Measurements from ENCODE around the gene HABP2. TPM values are rescaled to one million over a fixed set of nuclear protein-coding genes. Genes with fewer than 3 reads are reported as not detected.

HABP2 gene
- total RNA-seq, 1 experiment from 2014 or later = 0.09 TPM

DNA sequence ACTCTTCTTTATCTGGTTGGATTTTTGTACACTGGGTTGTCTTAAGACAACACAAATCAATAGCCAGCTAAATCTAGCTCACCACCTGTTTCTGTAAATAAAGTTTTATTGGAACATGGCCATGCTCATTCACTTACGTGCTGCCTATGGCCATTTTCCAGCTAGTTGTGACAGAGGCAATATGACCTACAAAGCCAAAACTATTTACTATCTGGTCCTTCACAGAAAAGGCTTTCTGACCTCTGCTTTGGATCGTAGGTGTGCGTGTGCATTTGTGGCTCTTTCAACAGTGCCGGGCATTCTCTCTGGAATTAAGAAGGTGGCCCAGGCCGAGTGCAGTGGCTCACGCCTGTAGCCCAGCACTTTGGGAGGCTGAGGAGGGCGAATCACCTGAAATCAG is 65.5 kb downstream of the HABP2 start (continued):
- TF ChIP-seq, protein P1, sequence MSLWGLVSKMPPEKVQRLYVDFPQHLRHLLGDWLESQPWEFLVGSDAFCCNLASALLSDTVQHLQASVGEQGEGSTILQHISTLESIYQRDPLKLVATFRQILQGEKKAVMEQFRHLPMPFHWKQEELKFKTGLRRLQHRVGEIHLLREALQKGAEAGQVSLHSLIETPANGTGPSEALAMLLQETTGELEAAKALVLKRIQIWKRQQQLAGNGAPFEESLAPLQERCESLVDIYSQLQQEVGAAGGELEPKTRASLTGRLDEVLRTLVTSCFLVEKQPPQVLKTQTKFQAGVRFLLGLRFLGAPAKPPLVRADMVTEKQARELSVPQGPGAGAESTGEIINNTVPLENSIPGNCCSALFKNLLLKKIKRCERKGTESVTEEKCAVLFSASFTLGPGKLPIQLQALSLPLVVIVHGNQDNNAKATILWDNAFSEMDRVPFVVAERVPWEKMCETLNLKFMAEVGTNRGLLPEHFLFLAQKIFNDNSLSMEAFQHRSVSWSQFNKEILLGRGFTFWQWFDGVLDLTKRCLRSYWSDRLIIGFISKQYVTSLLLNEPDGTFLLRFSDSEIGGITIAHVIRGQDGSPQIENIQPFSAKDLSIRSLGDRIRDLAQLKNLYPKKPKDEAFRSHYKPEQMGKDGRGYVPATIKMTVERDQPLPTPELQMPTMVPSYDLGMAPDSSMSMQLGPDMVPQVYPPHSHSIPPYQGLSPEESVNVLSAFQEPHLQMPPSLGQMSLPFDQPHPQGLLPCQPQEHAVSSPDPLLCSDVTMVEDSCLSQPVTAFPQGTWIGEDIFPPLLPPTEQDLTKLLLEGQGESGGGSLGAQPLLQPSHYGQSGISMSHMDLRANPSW (CRISPR knock-in tag; conservative IDR thresholded peaks at IDR 0.05; ENCODE audit: low read depth) = no peak

DNA sequence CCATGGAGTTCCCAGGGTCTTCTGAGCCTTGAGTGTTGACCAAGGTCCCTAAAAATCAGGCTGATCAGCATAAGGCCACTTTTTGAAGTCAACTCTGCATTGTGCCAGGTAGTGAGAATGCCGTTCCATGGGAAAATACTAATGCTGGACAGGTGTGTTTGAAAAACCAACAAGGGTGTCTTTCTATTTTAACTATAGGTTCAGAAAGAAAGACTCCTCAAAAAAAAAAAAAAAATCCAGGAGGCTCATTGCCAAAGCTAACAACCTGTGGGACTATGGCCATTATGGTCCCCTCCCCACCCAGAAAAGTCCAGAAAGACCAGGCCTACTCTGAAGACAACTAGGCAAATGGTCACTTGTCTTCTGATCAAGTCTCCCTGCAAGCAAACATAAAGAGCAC is 66.5 kb downstream of the HABP2 start:
- Mint-ChIP-seq H3K4me3 (no peak overlapping the region), H3K4me1 (peaks cover 61% of the 10 kb centered on the region), H3K9me3 (no peaks in the 10 kb centered on the region), H3K27me3 (ENCODE audit: low read depth) (peaks cover 20% of the 10 kb centered on the region), H3K27ac (no peak overlapping the region), H3K36me3 (no peaks in the 10 kb centered on the region)
- ATAC-seq = no peak
- CTCF ChIA-PET = interaction anchor here (1.0 kb wide), 1 partner anchor 29 kb away, joined by 3 read pairs; no protein-coding TSS in a partner anchor
- no peak for TF ChIP-seq ESRRA (CRISPR knock-in tag; IDR thresholded peaks at IDR 0.05; ENCODE audit: borderline replicate concordance)
- TF ChIP-seq, protein P2, sequence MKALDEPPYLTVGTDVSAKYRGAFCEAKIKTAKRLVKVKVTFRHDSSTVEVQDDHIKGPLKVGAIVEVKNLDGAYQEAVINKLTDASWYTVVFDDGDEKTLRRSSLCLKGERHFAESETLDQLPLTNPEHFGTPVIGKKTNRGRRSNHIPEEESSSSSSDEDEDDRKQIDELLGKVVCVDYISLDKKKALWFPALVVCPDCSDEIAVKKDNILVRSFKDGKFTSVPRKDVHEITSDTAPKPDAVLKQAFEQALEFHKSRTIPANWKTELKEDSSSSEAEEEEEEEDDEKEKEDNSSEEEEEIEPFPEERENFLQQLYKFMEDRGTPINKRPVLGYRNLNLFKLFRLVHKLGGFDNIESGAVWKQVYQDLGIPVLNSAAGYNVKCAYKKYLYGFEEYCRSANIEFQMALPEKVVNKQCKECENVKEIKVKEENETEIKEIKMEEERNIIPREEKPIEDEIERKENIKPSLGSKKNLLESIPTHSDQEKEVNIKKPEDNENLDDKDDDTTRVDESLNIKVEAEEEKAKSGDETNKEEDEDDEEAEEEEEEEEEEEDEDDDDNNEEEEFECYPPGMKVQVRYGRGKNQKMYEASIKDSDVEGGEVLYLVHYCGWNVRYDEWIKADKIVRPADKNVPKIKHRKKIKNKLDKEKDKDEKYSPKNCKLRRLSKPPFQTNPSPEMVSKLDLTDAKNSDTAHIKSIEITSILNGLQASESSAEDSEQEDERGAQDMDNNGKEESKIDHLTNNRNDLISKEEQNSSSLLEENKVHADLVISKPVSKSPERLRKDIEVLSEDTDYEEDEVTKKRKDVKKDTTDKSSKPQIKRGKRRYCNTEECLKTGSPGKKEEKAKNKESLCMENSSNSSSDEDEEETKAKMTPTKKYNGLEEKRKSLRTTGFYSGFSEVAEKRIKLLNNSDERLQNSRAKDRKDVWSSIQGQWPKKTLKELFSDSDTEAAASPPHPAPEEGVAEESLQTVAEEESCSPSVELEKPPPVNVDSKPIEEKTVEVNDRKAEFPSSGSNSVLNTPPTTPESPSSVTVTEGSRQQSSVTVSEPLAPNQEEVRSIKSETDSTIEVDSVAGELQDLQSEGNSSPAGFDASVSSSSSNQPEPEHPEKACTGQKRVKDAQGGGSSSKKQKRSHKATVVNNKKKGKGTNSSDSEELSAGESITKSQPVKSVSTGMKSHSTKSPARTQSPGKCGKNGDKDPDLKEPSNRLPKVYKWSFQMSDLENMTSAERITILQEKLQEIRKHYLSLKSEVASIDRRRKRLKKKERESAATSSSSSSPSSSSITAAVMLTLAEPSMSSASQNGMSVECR (CRISPR knock-in tag; IDR thresholded peaks at IDR 0.05; ENCODE audit: borderline replicate concordance) = no peak
- TF ChIP-seq ZNF396 (CRISPR knock-in tag; IDR thresholded peaks at IDR 0.05; ENCODE audit: borderline replicate concordance) = no peak
- TF ChIP-seq, protein P3, sequence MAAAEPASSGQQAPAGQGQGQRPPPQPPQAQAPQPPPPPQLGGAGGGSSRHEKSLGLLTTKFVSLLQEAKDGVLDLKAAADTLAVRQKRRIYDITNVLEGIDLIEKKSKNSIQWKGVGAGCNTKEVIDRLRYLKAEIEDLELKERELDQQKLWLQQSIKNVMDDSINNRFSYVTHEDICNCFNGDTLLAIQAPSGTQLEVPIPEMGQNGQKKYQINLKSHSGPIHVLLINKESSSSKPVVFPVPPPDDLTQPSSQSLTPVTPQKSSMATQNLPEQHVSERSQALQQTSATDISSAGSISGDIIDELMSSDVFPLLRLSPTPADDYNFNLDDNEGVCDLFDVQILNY (CRISPR knock-in tag; IDR thresholded peaks at IDR 0.05) = no peak
- TF ChIP-seq ETV6 (CRISPR knock-in tag; IDR thresholded peaks at IDR 0.05) = no peak
- TF ChIP-seq SOX15 (CRISPR knock-in tag; IDR thresholded peaks at IDR 0.05) = no peak
- TF ChIP-seq NFE2L1 (CRISPR knock-in tag; IDR thresholded peaks at IDR 0.05) = no peak
- no peak for TF ChIP-seq ZNF671 (CRISPR knock-in tag; IDR thresholded peaks at IDR 0.05)
- TF ChIP-seq, protein P4, sequence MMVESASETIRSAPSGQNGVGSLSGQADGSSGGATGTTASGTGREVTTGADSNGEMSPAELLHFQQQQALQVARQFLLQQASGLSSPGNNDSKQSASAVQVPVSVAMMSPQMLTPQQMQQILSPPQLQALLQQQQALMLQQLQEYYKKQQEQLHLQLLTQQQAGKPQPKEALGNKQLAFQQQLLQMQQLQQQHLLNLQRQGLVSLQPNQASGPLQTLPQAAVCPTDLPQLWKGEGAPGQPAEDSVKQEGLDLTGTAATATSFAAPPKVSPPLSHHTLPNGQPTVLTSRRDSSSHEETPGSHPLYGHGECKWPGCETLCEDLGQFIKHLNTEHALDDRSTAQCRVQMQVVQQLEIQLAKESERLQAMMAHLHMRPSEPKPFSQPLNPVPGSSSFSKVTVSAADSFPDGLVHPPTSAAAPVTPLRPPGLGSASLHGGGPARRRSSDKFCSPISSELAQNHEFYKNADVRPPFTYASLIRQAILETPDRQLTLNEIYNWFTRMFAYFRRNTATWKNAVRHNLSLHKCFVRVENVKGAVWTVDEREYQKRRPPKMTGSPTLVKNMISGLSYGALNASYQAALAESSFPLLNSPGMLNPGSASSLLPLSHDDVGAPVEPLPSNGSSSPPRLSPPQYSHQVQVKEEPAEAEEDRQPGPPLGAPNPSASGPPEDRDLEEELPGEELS (CRISPR knock-in tag; IDR thresholded peaks at IDR 0.05) = no peak
- no peak for TF ChIP-seq PRRX2 (CRISPR knock-in tag; IDR thresholded peaks at IDR 0.05)
- TF ChIP-seq TCF7 (CRISPR knock-in tag; IDR thresholded peaks at IDR 0.05; ENCODE audit: low read depth) = no peak
- TF ChIP-seq, protein P5, sequence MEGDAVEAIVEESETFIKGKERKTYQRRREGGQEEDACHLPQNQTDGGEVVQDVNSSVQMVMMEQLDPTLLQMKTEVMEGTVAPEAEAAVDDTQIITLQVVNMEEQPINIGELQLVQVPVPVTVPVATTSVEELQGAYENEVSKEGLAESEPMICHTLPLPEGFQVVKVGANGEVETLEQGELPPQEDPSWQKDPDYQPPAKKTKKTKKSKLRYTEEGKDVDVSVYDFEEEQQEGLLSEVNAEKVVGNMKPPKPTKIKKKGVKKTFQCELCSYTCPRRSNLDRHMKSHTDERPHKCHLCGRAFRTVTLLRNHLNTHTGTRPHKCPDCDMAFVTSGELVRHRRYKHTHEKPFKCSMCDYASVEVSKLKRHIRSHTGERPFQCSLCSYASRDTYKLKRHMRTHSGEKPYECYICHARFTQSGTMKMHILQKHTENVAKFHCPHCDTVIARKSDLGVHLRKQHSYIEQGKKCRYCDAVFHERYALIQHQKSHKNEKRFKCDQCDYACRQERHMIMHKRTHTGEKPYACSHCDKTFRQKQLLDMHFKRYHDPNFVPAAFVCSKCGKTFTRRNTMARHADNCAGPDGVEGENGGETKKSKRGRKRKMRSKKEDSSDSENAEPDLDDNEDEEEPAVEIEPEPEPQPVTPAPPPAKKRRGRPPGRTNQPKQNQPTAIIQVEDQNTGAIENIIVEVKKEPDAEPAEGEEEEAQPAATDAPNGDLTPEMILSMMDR (IDR thresholded peaks at IDR 0.05) = no peak
- TF ChIP-seq, protein P6, sequence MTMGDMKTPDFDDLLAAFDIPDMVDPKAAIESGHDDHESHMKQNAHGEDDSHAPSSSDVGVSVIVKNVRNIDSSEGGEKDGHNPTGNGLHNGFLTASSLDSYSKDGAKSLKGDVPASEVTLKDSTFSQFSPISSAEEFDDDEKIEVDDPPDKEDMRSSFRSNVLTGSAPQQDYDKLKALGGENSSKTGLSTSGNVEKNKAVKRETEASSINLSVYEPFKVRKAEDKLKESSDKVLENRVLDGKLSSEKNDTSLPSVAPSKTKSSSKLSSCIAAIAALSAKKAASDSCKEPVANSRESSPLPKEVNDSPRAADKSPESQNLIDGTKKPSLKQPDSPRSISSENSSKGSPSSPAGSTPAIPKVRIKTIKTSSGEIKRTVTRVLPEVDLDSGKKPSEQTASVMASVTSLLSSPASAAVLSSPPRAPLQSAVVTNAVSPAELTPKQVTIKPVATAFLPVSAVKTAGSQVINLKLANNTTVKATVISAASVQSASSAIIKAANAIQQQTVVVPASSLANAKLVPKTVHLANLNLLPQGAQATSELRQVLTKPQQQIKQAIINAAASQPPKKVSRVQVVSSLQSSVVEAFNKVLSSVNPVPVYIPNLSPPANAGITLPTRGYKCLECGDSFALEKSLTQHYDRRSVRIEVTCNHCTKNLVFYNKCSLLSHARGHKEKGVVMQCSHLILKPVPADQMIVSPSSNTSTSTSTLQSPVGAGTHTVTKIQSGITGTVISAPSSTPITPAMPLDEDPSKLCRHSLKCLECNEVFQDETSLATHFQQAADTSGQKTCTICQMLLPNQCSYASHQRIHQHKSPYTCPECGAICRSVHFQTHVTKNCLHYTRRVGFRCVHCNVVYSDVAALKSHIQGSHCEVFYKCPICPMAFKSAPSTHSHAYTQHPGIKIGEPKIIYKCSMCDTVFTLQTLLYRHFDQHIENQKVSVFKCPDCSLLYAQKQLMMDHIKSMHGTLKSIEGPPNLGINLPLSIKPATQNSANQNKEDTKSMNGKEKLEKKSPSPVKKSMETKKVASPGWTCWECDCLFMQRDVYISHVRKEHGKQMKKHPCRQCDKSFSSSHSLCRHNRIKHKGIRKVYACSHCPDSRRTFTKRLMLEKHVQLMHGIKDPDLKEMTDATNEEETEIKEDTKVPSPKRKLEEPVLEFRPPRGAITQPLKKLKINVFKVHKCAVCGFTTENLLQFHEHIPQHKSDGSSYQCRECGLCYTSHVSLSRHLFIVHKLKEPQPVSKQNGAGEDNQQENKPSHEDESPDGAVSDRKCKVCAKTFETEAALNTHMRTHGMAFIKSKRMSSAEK (CRISPR knock-in tag; IDR thresholded peaks at IDR 0.05; ENCODE audit: borderline replicate concordance) = no peak
- no peak for TF ChIP-seq ELF4 (CRISPR knock-in tag; IDR thresholded peaks at IDR 0.05; ENCODE audit: low read depth)
- TF ChIP-seq JAZF1 (CRISPR knock-in tag; IDR thresholded peaks at IDR 0.05) = no peak
- no peak for DNase-seq (ENCODE audit: low spot score)
- POLR2A ChIA-PET = no interaction called here

Data from WTC11 (cell line).